Tibial nerve (tissue), 4 donors: ENCODE data around the gene LRFN2. TPM values are rescaled to one million over a fixed set of nuclear protein-coding genes. Genes with fewer than 3 reads are reported as not detected.

ENCODE experiments used
- DNase-seq, 2 donors: peaks; one replicate each; pipeline ENCODE4 v3.0.0-alpha.2; 2019; ENCODE audit warnings: low spot score in 2 of 2
- H3K27ac ChIP-seq, 4 donors: fragments of 200-600 bp; sonication (generic) in 3 of 4; one replicate each; pipeline ENCODE4 v1.5.1; 2017 to 2019; ENCODE audit warnings: mild to moderate bottlenecking in 1 of 4
- H3K27me3 ChIP-seq, 2 donors: fragments of 200-600 bp; sonication (generic) in 1 of 2; one replicate each; pipeline versions ENCODE4 v1.5.1 to v1.6.0; 2017 to 2019
- H3K36me3 ChIP-seq, 3 donors: fragments of 200-600 bp; sonication (generic); one replicate each; pipeline ENCODE4 v1.5.1; 2018 to 2019
- H3K4me1 ChIP-seq, 4 donors: fragments of 200-600 bp; sonication (generic) in 3 of 4; one replicate each; pipeline ENCODE4 v1.5.1; 2017 to 2019
- H3K4me3 ChIP-seq, 4 donors: fragments of 200-600 bp; sonication (generic) in 3 of 4; one replicate each; pipeline ENCODE4 v1.5.1; 2017 to 2019; ENCODE audit warnings: mild to moderate bottlenecking in 1 of 4, moderate library complexity in 1 of 4
- H3K9me3 ChIP-seq, 4 donors: fragments of 200-600 bp; sonication (generic) in 3 of 4; one replicate each; pipeline ENCODE4 v1.5.1; 2017 to 2019
- CTCF ChIP-seq, 5 experiments: fragments of 200-600 bp in 3 of 5; fragments of 450-650 bp in 2 of 5; sonication (generic) in 3 of 5; IDR thresholded peaks; one replicate each; pipeline ENCODE4 v1.5.1; 2016 to 2019; ENCODE audit warnings: antibody characterized with exemption in 5 of 5, mild to moderate bottlenecking in 3 of 5, moderate library complexity in 2 of 5
- EP300 ChIP-seq, 2 donors: sonication (generic); formaldehyde crosslinking; IDR thresholded peaks; one replicate each; pipeline ENCODE4 v1.6.1; 2017; ENCODE audit warnings: antibody characterized with exemption in 2 of 2, mild to moderate bottlenecking in 1 of 2
- POLR2A ChIP-seq, 2 donors: fragments of 450-650 bp; IDR thresholded peaks; one replicate each; pipeline ENCODE4 v1.6.1; 2017; ENCODE audit warnings: antibody characterized with exemption in 2 of 2, mild to moderate bottlenecking in 2 of 2, moderate library complexity in 2 of 2
- WGBS, 2 donors: methylation state at CpG; one replicate each; pipeline ENCODE4 v1.1.5; 2018; 5-methylcytosine and 5-hydroxymethylcytosine counted together
- total RNA-seq, 4 donors: library from RNA; depleted of rRNA; stranded (reverse); fragments of >200 nt; gene quantifications; one replicate each; pipeline ENCODE4 v1.1.0, GENCODE V29; 2016

Gene LRFN2
- total RNA-seq, 4 donors from 2014 or later = not detected

DNA sequence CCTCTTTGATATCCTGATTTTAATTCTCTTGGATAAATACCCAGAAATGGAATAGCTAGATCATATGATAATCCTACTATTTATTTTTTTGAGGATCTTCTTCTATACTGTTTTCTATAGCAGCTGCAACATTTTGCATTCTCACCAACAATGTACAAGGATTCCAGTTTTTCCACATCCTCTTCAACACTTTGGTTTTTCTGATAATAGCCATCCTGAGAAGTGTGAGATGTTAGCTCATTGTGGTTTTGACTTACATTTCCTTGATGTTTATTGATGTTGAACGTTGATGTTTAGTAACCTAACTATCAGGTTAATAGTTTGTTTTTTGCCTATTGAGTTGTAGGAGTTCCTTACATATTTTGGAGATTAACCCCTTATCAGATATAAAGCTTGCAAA, 217.3 kb downstream of the LRFN2 start:
- peaks cover 0 to 14% (median 2%) of the 10 kb centered on the region in 4 donors for H3K9me3 ChIP-seq
- H3K4me3 ChIP-seq = no peak overlapping the region
- H3K36me3 ChIP-seq = no peaks in the 10 kb centered on the region
- H3K27ac ChIP-seq = no peak overlapping the region
- H3K4me1 ChIP-seq = no peaks in the 10 kb centered on the region
- TF ChIP-seq CTCF (IDR thresholded peaks at IDR 0.05) (no peak), EP300 (IDR thresholded peaks at IDR 0.05) (no peak), POLR2A (IDR thresholded peaks at IDR 0.05) (no peak)
- no peaks in the 10 kb centered on the region for H3K27me3 ChIP-seq
- no peak for DNase-seq
- 43 to 48% methylated on average over 1 of the region's 1 CpG for WGBS, 2 donors

DNA sequence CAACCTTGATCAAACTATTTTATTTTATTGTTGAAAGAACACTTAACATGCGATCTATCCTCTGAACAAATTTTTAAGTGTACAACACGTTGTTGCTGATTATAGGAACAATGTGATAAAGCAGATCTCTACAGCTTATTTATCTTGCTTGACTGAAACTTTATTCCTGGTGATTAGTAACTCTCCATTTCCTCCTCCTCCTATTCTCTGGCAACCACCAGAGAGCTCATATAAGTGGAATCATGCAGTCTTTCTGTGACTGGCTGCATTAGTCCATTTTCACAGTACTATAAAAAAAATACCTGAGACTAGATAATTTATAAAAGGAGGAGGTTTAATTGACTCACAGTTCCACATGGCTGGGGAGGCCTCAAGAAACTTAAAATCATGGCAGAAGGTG, 218.1 kb downstream of the LRFN2 start:
- Histone ChIP-seq H3K36me3 (no peaks in the 10 kb centered on the region), H3K9me3 (peaks cover 0 to 14% (median 2%) of the 10 kb centered on the region in 4 donors), H3K27me3 (no peaks in the 10 kb centered on the region), H3K27ac (no peak overlapping the region), H3K4me1 (no peaks in the 10 kb centered on the region), H3K4me3 (no peak overlapping the region)
- no peak for TF ChIP-seq POLR2A (IDR thresholded peaks at IDR 0.05)
- WGBS, 2 donors = 59 to 64% methylated on average over 2 of the region's 2 CpGs
- DNase-seq = peak in 1 of 2 donors; percentile 1

GRCh38 chr6:40362859-40363258, 224.3 kb downstream of the LRFN2 start:
- Histone ChIP-seq H3K4me1 (no peaks in the 10 kb centered on the region), H3K9me3 (peaks cover 0 to 14% (median 2%) of the 10 kb centered on the region in 4 donors), H3K36me3 (no peaks in the 10 kb centered on the region), H3K27me3 (no peaks in the 10 kb centered on the region), H3K4me3 (no peak overlapping the region), H3K27ac (no peak overlapping the region)
- 86 to 90% methylated on average over 4 of the region's 4 CpGs for WGBS, 2 donors
- DNase-seq = no peak
- TF ChIP-seq POLR2A (IDR thresholded peaks at IDR 0.05) = no peak
- no peak for TF ChIP-seq CTCF (IDR thresholded peaks at IDR 0.05)
- no peak for TF ChIP-seq EP300 (IDR thresholded peaks at IDR 0.05)

DNA sequence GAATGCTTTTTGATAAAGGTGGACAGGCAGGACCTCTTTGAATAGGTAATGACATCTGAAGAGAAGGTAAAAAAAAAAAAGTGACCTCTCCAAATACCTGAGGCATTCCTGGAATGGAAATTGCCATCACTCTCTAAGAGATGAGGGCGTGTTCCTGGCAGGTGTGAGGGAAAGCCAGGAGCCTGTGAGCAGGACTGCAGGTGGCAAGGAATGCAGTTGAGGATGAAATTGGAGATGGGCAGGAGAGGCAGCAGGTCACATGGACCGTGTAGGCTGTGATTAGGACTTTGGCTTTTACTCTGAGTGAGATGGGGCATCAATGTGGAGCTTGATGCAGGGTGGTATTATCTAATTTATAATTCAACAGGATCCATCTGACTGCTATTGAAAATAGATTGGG, 227.4 kb downstream of the LRFN2 start:
- no peak for TF ChIP-seq EP300 (IDR thresholded peaks at IDR 0.05)
- TF ChIP-seq CTCF (IDR thresholded peaks at IDR 0.05) = no peak
- no peak for TF ChIP-seq POLR2A (IDR thresholded peaks at IDR 0.05)
- Histone ChIP-seq H3K9me3 (no peaks in the 10 kb centered on the region), H3K4me3 (no peak overlapping the region), H3K27ac (no peak overlapping the region), H3K27me3 (no peaks in the 10 kb centered on the region), H3K36me3 (no peaks in the 10 kb centered on the region), H3K4me1 (no peaks in the 10 kb centered on the region)
- no peak for DNase-seq
- 49 to 55% methylated on average over 2 of the region's 2 CpGs for WGBS, 2 donors

- WGBS, 2 donors = 89 to 94% methylated on average over 6 of the region's 6 CpGs
- H3K9me3 ChIP-seq = no peaks in the 10 kb centered on the region
- no peak for TF ChIP-seq POLR2A (IDR thresholded peaks at IDR 0.05)
- TF ChIP-seq CTCF (IDR thresholded peaks at IDR 0.05) = no peak
- TF ChIP-seq EP300 (IDR thresholded peaks at IDR 0.05) = no peak
- H3K27me3 ChIP-seq = no peaks in the 10 kb centered on the region
- no peak overlapping the region for H3K4me3 ChIP-seq
- no peak overlapping the region for H3K27ac ChIP-seq
- DNase-seq = no peak
- no peaks in the 10 kb centered on the region for H3K4me1 ChIP-seq
- no peaks in the 10 kb centered on the region for H3K36me3 ChIP-seq
Measured at GRCh38 chr6:40358473-40359460, 228.4 kb downstream of the LRFN2 start.
